ENCODE measurements around the gene CAPZB. TPM values are rescaled to one million over a fixed set of nuclear protein-coding genes. Genes with fewer than 3 reads are reported as not detected.

CAPZB gene
- total RNA-seq, 1 experiment from 2014 or later = 348 TPM

GRCh38 chr1:19467199-19468187 lies 17.8 kb downstream of the CAPZB start:
- Histone ChIP-seq H2BK12ac (ENCODE audit: insufficient read length, low read depth, low read length) (no peak overlapping the region), H2BK20ac (ENCODE audit: low read depth, low read length, poor library complexity, severe bottlenecking) (no peak overlapping the region), H3K27ac (ENCODE audit: insufficient read length, low read depth, low read length) (no peak overlapping the region), H2AK5ac (ENCODE audit: insufficient read length, low read length) (no peak overlapping the region), H3K4me1 (ENCODE audit: insufficient read depth, low read length) (peaks cover 17% of the 10 kb centered on the region; the same call in 1 of the 2 replicates), H3K14ac (ENCODE audit: insufficient read depth, low read length) (no peak overlapping the region), H4K8ac (replicated peaks; ENCODE audit: insufficient read length, low read depth, low read length) (no peak overlapping the region), H3K23me2 (ENCODE audit: insufficient read length, low read depth, low read length, poor library complexity, severe bottlenecking) (no peaks in the 10 kb centered on the region), H3K9ac (ENCODE audit: extremely low read depth, insufficient read length, low read length) (no peak overlapping the region), H2BK120ac (ENCODE audit: low read depth, low read length, poor library complexity, severe bottlenecking) (no peak overlapping the region), H2BK5ac (ENCODE audit: insufficient read length, low read length) (no peak overlapping the region), H4K5ac (ENCODE audit: insufficient read length, low read depth, low read length) (no peak overlapping the region), H4K20me1 (ENCODE audit: control insufficient read depth, insufficient read depth, insufficient read length) (no peaks in the 10 kb centered on the region), H2BK15ac (ENCODE audit: low read depth, low read length) (no peak overlapping the region), H3K9me3 (ENCODE audit: control insufficient read depth, low read depth, low read length) (no peaks in the 10 kb centered on the region), H3K23ac (ENCODE audit: insufficient read length, low read depth, low read length) (no peak overlapping the region), H3K79me1 (ENCODE audit: insufficient read depth, low read depth, low read length, poor library complexity, severe bottlenecking) (no peaks in the 10 kb centered on the region), H3K79me2 (ENCODE audit: insufficient read depth, low read length) (peaks cover 59% of the 10 kb centered on the region; the same call in 1 of the 2 replicates), H3T11ph (ENCODE audit: low read length) (no peak overlapping the region), H3K27me3 (ENCODE audit: insufficient read depth, low read length) (no peaks in the 10 kb centered on the region), H2AFZ (ENCODE audit: low read length) (no peak overlapping the region), H3K4me2 (ENCODE audit: insufficient read depth, insufficient read length, low read length) (no peak overlapping the region), H3K4ac (ENCODE audit: low read depth, low read length) (no peak overlapping the region), H3K56ac (ENCODE audit: insufficient read length, low read depth, low read length) (no peak overlapping the region), H3K18ac (ENCODE audit: insufficient read length, low read depth, low read length) (no peak overlapping the region), H4K91ac (ENCODE audit: insufficient read length, low read depth, low read length) (no peak overlapping the region)
- no peak for DNase-seq
- peaks cover 68 to 70% of the 10 kb centered on the region in 2 experiments for H3K4me1 Mint-ChIP-seq
- H3K27me3 Mint-ChIP-seq (ENCODE audit: low read depth) = no peaks in the 10 kb centered on the region
- no CpG with 5 or more reads among the region's 14 CpGs for WGBS (ENCODE audit: extremely low coverage, insufficient read length, low lambda C conversion rate)
- no peak for TF ChIP-seq CTCF (conservative IDR thresholded peaks at IDR 0.05)
- H3K27ac Mint-ChIP-seq = peak overlapping the region in 2 of 3 experiments; percentile 34 to 65; a peak in 3 of 7 replicates
- H3K36me3 Mint-ChIP-seq (ENCODE audit: insufficient read depth in 1 of 3, low read depth in 3 of 3) = peaks cover 9 to 22% (median 22%) of the 10 kb centered on the region in 3 experiments; a peak in 6 of 7 replicates
- no peak overlapping the region for H3K4me3 Mint-ChIP-seq
- no peaks in the 10 kb centered on the region for H3K9me3 Mint-ChIP-seq

All from H9 (cell line).